Measurements from ENCODE around the gene DDX27.

Gene DDX27

DNA sequence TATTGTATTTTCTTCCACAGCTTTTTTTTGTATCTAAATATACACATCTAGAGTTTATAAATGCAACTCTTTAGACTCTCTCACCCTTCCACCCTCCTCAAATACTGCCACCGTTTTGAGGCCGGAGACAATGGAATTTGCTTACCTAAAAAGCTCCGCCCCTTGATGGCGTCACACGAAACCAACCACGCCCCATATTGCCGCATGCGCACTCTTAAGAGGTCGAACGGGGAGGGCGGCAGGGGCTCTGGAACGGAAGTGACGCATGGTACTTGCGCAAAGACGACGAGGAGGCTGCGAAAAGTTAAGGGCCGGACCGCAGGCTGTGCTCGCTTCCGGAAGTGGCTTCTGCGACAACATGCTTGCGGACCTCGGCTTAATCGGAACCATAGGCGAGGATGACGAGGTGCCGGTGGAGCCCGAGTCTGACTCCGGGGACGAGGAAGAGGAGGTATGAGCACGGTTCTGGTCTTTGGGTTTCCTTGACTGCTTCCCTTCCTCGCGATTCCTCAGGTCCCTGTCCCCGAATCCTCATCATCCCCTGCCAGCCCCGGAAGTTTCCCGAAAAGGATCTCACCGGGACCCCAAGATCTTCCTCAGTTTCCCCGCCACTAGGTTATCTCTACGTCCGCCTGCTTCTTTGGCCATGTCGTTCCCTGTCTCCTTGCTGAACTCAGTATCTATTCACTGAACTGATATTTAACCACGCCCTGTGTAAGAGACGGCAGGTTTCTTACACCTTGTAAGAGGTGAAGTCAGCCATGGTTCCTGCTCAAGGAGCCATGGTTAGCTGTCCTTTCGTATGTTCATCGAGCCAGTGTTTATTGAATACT is at the start of gene DDX27:
Gene DDX27 (plus strand): TSS at position 326 of the 833 bp plus-strand sequence. CDS start 33 bp downstream, at position 359.
- no peak for TF ChIP-seq CTCF (IDR thresholded peaks at IDR 0.05; ENCODE audit: low read depth, low read length)
- peak; percentile 98 for DNase-seq (ENCODE audit: extremely low read depth, low read depth)

GRCh38 chr20:49169547-49169946 is 49.7 kb upstream of the DDX27 start:
- DNase-seq (ENCODE audit: extremely low read depth, low read depth), result no peak

GRCh38 chr20:49170714-49171113 is 48.5 kb upstream of the DDX27 start:
- no peak for TF ChIP-seq CTCF (IDR thresholded peaks at IDR 0.05; ENCODE audit: low read depth, low read length)
- DNase-seq (ENCODE audit: extremely low read depth, low read depth), result no peak

More at GRCh38 chr20:49169547-49169946, 49.7 kb upstream of the DDX27 start:
- TF ChIP-seq CTCF (IDR thresholded peaks at IDR 0.05; ENCODE audit: low read depth, low read length), result no peak

DNA sequence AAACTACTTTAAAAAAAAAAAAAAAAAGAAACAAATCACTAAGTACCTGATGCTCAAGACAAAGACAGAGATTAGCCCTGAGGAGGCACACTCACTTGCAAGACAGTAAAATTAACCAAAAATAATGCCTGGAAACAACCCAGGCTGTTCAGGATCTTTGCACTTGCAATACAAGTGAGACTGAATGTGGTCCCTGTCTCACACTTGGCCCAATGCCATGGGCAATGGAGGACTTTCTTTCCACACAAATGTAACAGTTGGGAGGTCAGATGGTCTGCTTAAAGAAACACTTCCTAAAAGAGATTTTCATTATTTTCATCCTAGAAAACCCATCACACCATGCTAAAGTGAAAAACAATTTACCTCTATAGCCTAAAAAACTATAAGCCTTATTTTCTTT is 47.3 kb upstream of the DDX27 start:
- DNase-seq (ENCODE audit: extremely low read depth, low read depth), result no peak
- TF ChIP-seq CTCF (IDR thresholded peaks at IDR 0.05; ENCODE audit: low read depth, low read length), result no peak

GRCh38 chr20:49172413-49172812 is 46.8 kb upstream of the DDX27 start:
- TF ChIP-seq CTCF (IDR thresholded peaks at IDR 0.05; ENCODE audit: low read depth, low read length), result no peak
- no peak for DNase-seq (ENCODE audit: extremely low read depth, low read depth)

- DNase-seq (ENCODE audit: extremely low read depth, low read depth), result no peak
- no peak for TF ChIP-seq CTCF (IDR thresholded peaks at IDR 0.05; ENCODE audit: low read depth, low read length)
Observed at GRCh38 chr20:49174183-49174582, 45.0 kb upstream of the DDX27 start.

- no peak for TF ChIP-seq CTCF (IDR thresholded peaks at IDR 0.05; ENCODE audit: low read depth, low read length)
- no peak for DNase-seq (ENCODE audit: extremely low read depth, low read depth)
Observed at GRCh38 chr20:49179368-49180277, 39.6 kb upstream of the DDX27 start.
